ENCODE data around the gene FAM167B.

DNA sequence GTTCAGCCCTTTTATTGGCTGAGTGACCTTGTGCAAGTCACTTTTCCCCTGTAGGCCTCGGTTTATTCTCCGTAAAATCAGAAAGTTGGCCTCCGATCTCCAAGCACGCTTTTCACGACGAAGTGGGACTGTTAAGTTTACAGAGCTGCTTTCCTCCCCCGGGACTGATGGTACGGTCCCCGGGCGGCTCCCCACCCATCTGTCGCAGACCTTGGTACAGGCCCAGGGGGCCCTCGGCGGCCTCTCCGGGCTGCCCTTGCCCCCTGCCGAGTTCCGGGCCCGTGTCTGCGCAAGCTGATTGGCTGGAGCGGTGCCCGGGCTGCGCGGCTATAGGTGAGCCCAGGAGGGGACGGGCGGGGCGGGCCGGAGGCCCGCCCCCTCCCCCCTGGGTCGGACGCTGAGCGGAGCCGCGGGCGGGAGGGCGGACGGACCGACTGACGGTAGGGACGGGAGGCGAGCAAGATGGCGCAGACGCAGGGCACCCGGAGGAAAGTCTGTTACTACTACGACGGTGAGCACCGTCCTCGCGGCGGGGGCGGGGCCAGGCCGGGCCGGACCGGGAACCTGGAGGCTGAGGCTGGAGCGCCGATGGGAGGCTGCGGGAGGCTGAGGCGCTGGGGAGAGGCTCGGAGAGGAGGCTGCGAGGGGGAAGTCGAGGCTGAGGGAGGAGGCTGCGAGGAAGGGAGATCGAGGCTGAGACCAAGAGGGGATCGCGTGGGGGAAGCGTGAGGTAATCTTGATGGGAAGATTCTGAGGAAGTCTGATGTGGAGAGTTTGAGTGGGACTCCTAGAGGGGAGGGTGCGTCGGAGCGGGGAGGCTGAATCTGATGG is 44.9 kb downstream of the FAM167B start, which contains the start of gene HDAC1:
- TF ChIP-seq, protein P1, sequence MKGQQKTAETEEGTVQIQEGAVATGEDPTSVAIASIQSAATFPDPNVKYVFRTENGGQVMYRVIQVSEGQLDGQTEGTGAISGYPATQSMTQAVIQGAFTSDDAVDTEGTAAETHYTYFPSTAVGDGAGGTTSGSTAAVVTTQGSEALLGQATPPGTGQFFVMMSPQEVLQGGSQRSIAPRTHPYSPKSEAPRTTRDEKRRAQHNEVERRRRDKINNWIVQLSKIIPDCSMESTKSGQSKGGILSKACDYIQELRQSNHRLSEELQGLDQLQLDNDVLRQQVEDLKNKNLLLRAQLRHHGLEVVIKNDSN (IDR thresholded peaks at IDR 0.05): no peak
- peak; percentile 81 for TF ChIP-seq TAF1 (IDR thresholded peaks at IDR 0.05; ENCODE audit: low read depth)
- TF ChIP-seq, protein P2, sequence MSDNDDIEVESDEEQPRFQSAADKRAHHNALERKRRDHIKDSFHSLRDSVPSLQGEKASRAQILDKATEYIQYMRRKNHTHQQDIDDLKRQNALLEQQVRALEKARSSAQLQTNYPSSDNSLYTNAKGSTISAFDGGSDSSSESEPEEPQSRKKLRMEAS (IDR thresholded peaks at IDR 0.05): peak; percentile 89
- no peak for TF ChIP-seq ZBTB7A (IDR thresholded peaks at IDR 0.05; ENCODE audit: low read depth)
- no peak for TF ChIP-seq RAD21 (IDR thresholded peaks at IDR 0.05; ENCODE audit: low read depth)
- no peak for TF ChIP-seq FOXM1 (IDR thresholded peaks at IDR 0.05; ENCODE audit: borderline replicate concordance, low read depth)

All from Ishikawa (cell line).